ENCODE measurements around the gene HINT1.

The HINT1 gene

GRCh38 chr5:131186561-131187256, 21.7 kb upstream of the HINT1 start:
- no peak overlapping the region for H3K4me3 ChIP-seq (replicated peaks; ENCODE audit: low read depth, low read length)
- no peaks in the 10 kb centered on the region; the same call in 1 of the 2 replicates for H3K36me3 ChIP-seq (ENCODE audit: control insufficient read depth, insufficient read depth, low read length)
- TF ChIP-seq CTCF (IDR thresholded peaks at IDR 0.05; ENCODE audit: insufficient read depth, low read length, poor library complexity, severe bottlenecking) = no peak
- no peaks in the 10 kb centered on the region for H3K27me3 ChIP-seq (replicated peaks; ENCODE audit: control insufficient read depth, insufficient read depth, low read length)
- no peak for DNase-seq (ENCODE audit: extremely low read depth, insufficient read length)

- no peaks in the 10 kb centered on the region for H3K27me3 ChIP-seq (replicated peaks; ENCODE audit: control insufficient read depth, insufficient read depth, low read length)
These were observed 20.6 kb upstream of the HINT1 start for GRCh38 chr5:131185523-131186104.

GRCh38 chr5:131182839-131183238, 17.8 kb upstream of the HINT1 start:
- Histone ChIP-seq H3K27me3 (replicated peaks; ENCODE audit: control insufficient read depth, insufficient read depth, low read length) (no peaks in the 10 kb centered on the region), H3K36me3 (ENCODE audit: control insufficient read depth, insufficient read depth, low read length) (no peaks in the 10 kb centered on the region; the same call in 1 of the 2 replicates), H3K4me3 (replicated peaks; ENCODE audit: low read depth, low read length) (no peak overlapping the region)
- no peak for DNase-seq (ENCODE audit: extremely low read depth, insufficient read length)
- TF ChIP-seq CTCF (IDR thresholded peaks at IDR 0.05; ENCODE audit: insufficient read depth, low read length, poor library complexity, severe bottlenecking) = no peak

More at GRCh38 chr5:131185523-131186104, 20.6 kb upstream of the HINT1 start:
- H3K4me3 ChIP-seq (replicated peaks; ENCODE audit: low read depth, low read length) = no peak overlapping the region
- H3K36me3 ChIP-seq (ENCODE audit: control insufficient read depth, insufficient read depth, low read length) = no peaks in the 10 kb centered on the region; the same call in 1 of the 2 replicates
- no peak for TF ChIP-seq CTCF (IDR thresholded peaks at IDR 0.05; ENCODE audit: insufficient read depth, low read length, poor library complexity, severe bottlenecking)
- no peak for DNase-seq (ENCODE audit: extremely low read depth, insufficient read length)

GRCh38 chr5:131180407-131180806, 15.4 kb upstream of the HINT1 start:
- no peaks in the 10 kb centered on the region for H3K27me3 ChIP-seq (replicated peaks; ENCODE audit: control insufficient read depth, insufficient read depth, low read length)
- no peaks in the 10 kb centered on the region for H3K36me3 ChIP-seq (ENCODE audit: control insufficient read depth, insufficient read depth, low read length)
- TF ChIP-seq CTCF (IDR thresholded peaks at IDR 0.05; ENCODE audit: insufficient read depth, low read length, poor library complexity, severe bottlenecking) = no peak
- H3K4me3 ChIP-seq (replicated peaks; ENCODE audit: low read depth, low read length) = no peak overlapping the region
- no peak for DNase-seq (ENCODE audit: extremely low read depth, insufficient read length)

- no peak for TF ChIP-seq CTCF (IDR thresholded peaks at IDR 0.05; ENCODE audit: insufficient read depth, low read length, poor library complexity, severe bottlenecking)
- H3K4me3 ChIP-seq (replicated peaks; ENCODE audit: low read depth, low read length) = peak overlapping the region; percentile 76
- no peak for DNase-seq (ENCODE audit: extremely low read depth, insufficient read length)
- no peaks in the 10 kb centered on the region for H3K36me3 ChIP-seq (ENCODE audit: control insufficient read depth, insufficient read depth, low read length)
- H3K27me3 ChIP-seq (replicated peaks; ENCODE audit: control insufficient read depth, insufficient read depth, low read length) = no peaks in the 10 kb centered on the region
These were observed 6.3 kb upstream of the HINT1 start for GRCh38 chr5:131171276-131171810.

Data from GM06990 (cell line).